ENCODE data around the gene PLK2. TPM values are rescaled to one million over a fixed set of nuclear protein-coding genes. Genes with fewer than 3 reads are reported as not detected.

Gene PLK2
- total RNA-seq, 1 donor from 2014 or later: 90.7 TPM

DNA sequence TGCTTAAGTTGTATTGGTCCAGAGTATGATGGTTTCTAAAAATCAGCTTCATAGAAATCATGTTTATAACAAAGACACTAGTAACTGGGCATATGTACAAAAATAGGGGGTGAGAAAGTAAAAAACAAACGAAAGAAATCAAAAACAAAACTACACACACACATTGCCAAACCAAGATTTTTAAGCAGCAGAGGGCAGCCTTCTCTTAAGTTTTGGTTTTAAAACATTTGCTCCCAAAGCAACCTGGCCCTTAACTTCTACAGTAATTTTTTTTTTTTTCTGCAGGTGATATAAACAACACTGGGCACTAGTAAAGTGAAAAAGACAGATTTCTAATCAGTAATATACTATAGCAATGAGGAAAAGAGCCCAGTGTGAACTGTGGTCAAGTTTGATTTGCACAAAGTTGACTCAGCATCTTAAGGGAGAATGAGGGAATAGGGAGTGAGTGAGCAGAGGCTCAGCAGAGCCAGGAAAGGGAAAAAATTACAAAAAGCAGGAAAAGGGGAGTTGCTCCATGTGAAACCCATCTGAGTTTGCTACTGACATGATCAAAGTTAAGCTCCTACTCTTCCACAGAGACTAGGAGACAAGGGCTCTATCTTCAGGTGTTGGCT is 18.0 kb upstream of the PLK2 start:
- no peak for ATAC-seq

DNA sequence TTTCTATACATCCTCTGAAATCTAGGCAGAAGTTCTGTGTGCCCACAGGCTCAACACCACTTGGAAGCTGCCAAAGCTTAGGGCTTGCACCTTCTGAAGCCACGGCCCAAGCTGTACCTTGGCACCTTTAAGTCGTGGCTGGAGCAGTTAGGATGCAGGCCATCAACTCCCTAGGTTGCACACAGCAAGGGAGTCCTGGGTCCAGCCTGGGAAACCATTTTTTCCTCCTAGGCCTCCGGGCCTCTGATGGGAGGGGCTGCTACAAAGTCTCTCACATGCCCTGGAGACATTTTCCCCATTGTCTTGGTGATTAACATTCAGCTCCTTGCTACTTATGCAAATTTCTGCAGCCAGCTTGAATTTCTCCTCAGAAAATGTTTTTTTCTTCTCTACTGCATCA is 15.5 kb upstream of the PLK2 start:
- ATAC-seq: no peak

DNA sequence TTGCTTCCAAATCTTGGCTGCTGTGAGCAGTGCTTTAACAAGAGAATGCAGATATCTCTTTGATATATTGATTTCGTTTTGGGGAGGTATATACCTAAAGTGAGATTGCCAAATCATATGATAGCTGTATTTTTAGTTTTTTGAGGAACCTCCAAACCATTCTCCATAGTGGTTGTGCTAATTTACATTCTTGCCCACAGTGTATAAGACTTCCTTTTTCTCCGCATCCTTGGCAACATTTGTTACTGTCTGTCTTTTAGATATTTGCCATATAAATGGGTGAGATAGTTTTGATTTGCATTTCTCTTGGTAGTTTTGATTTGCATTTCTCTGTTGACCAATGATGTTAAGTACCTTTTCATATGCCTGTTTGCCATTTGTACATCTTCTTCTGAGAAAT is 10.0 kb upstream of the PLK2 start:
- ATAC-seq: no peak

DNA sequence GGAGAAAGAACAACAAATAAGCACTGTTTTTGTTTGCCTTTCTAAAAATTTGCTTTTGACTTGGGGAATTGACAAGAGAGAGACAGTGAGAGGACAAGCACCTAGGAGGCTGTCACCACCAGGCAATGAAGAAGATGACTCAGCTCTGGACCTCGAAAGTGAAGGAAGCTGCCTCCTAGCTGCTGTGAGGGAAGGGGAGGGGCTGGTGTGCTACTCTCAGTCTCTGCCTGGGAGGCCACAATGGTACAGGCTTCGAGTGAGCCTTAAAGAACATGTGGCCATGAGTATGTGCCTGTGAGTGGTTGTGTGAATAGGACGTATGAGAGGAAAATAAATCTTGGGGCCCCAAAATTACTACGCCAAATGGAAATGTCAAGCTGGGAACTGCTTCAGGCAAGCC is 7.1 kb upstream of the PLK2 start:
- peak; percentile 28 for ATAC-seq

DNA sequence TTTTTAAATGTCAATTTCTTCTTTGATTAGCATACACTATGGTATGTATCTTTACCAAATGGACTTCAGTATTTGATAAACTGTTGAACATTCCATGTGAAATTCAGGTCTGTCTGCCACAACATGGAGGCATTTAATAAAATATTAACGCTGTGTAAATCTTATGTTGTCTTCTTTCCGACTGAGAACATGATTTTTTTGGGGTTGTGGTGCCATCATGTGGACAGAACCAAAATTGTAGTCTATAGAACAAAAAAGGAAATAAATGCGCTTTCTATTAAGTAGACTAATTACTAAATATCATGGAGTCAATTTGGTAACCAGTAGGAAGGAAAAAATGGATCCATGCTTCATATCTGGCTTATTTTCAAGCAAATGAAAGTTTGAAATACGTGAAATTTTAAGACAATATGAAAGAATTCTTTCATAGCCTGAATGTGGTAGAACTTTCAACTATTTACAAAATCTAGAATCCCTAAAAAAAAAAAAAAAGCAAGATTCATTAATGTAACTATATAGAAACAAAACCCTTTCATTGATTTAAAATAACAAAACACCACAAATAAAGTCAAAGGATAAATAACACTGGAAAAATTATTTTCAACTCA is 2.8 kb upstream of the PLK2 start:
- ATAC-seq: no peak

DNA sequence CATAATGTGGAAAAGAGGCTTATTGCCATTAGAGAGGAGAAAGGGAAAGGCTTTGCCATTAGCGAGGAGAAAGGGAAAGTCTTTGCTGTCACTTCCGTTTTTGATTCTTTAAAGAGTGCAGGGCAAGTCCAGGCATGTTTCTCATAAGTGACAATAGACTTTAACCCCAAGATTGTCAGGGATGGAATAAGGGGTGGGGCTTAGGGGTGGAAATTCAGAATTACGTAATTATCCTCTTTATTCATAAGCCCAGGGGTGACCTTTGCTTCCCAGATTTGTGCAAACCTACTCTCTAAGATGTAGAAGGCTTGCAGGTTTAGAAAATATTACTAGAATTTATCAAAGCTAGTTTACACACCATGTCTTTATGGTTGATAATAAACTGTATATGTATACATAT is 2.3 kb upstream of the PLK2 start:
- ATAC-seq: peak; percentile 35

DNA sequence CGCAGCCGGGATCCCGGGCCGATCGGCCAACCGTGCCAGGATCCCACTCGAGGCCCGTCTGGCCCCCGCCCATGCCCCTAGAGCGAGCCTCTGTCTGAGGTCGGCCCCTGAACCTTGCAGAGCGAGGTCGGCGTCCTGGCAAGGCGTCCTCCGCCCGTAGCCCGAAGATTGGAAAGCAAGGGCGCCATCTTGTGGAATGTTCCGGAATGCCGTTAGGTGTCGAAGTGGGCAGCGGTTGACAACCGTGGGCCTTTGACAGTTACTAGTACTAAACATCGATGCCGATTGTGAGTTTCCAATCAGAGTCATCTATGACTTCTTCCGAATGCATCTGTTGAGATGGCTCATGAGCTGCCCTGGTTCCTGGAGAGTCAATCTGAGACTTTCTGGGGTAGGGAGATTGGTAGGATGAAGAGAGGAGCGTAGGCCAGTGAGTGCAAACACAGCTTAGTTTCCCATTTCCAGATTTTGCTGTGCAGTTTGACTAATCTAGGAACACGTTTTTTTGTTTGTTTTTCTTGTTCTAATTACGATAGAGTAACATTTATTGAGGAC is 923 bp upstream of the PLK2 start:
- peak; percentile 79 for ATAC-seq

DNA sequence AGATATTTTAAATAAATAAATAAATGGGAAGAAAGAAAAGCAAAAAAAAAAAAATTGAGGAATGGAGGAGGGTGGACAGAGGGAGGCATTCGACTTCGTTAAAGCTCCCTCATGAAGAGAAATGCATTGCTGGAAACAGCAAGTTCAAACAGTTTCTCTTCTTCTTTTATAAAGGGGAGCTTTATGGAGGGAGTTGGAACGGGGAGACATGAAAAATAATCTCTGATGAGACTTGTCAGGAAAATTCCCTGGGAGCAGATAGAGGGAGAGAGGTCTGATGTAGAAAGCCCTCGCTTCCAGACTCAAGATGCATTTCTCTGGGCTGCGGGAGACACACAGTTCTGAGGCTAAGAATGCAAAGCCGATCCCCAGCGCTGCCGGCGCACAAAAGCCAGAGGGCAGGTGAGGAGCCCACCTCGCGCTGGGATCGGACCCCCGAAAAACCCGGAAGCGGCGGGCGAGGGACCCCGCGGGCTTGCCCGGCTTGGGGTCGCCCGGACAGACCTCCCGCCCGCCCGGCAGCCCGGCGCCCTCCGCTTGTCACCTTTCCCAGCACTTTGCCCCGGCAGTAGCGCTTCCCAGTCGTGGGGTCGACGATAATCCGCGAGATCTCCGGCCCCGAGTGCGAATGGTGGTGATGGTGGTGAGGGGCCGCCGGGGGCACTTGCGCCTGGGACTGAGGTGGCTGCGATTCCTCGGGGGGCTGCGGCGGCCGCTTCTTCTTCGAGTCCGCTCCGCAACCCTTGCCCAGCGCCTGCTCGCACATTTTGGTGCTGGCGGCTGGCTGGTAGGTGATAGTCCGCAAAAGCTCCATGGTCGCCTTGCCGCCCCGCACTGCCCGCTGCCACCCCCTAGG is 512 bp downstream of the PLK2 start:
- ATAC-seq: peak; percentile 4

DNA sequence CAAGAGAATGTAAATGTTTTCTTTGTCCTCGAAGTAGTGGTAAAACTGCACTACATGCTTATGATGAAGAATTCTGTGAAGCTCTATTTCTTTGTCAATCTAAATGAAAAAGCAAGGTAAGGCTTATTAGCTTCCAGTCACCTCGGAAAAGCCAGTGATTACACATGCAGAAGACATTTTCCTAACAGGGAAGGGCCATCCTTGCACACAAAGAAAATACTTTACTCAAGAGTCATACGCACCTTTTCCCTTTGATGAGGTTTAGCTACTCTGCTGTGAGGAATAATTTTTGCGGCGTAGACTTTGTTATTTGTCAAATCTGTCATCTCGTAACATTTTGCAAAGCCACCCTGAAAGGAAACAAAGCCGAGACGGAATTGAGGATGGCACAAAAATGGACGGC is 1.1 kb downstream of the PLK2 start:
- peak; percentile 29 for ATAC-seq

DNA sequence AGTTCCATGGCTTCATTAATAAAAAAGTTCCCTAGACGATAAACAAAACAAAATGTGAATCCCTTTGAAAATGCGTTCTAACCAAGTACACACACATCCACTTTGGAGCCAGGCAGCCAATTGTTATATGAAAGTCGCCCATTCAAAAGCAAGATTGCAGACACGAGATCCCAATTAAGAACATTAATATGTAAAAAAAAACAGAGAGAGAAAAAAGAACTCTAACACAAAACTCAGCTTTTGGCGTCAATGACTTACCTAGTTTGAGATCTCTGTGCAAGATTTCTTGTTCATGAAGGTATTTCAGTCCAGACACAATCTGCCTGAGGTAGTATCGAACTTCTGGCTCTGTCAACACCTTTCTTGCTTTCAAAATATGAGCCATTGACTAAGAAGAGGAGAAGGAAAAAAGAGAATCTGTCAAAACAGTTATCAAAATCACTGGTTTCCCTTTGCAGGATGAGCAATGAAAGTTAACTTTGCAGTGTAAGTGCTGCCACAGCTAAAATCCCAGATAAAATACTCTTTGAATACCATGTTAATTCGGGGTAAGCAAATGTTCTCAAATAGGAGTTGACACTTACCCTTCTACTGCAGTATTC is 1.6 kb downstream of the PLK2 start:
- no peak for ATAC-seq

DNA sequence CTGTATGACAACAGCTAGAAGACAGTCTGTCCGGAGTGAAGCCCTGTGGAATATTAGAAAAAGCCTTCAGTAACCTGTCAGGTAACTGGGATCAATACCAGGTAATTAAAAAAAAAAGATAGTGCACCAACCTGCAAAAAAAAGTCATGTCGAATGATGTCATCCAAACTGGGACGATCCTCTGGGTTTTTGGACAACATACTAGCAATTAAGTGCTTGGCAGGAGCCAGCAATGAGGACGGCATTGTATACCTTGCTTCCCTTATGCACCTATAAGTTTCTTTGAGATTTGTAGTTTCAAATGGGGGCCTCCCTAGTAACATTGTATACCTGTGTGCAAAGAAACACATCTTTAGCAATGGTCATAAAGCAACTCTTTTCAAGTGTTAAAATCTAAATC is 2.8 kb downstream of the PLK2 start:
- no peak for ATAC-seq

DNA sequence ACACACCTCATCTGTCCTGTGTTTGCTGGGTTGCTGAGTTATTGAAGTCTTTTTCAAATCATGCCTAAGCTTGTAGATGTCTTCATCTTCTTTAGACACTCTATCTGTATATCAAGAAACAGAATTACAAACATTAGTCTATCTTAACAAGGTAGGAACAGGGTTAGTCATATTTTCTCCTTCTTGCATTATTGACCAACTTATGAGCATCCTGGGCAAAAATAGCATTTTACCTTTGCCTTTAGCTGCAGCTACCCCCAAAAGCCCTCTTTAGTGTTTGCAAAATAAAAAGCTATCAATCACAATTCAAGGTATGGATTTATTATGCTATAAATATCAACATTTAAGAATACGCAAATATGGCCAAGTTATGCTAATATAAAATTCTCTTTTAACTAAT is 3.4 kb downstream of the PLK2 start:
- no peak for ATAC-seq

DNA sequence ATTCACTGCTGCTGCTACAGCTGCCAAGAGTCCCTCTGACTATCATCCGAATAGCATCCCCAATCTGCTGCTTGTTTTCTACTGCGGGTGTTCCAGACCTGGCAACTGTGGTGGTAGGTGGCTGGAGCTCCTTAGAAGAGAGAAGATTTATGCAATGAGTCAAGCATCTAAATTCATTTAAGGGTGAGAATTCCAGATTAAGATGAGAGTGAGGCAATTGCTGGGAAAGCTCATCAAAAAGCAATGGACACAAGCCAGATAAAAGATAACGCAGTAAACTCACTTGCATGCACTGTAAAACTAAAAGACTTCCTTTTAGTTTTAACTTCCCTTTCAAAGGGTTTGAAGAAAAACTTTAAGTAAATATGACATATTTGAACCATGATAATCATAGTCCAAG is 3.9 kb downstream of the PLK2 start:
- no peak for ATAC-seq

DNA sequence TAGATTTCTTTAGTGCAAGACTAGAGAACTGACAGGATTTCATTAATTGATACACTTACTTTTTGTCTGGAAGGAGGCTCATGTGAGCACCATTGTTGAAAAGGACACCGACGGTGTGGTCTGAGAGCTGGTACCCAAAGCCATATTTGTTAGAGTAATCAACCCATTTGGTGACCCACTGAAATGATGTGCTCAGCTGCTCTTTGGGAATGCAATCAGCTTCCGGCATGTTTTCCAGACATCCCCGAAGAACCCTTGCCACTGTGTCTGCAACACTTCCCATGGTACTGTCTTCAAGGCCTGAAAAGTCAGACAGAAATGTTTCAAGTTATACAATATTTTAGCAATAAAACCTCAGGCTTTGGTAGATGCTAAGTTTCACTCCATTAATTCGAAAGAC is 4.4 kb downstream of the PLK2 start:
- ATAC-seq: no peak

DNA sequence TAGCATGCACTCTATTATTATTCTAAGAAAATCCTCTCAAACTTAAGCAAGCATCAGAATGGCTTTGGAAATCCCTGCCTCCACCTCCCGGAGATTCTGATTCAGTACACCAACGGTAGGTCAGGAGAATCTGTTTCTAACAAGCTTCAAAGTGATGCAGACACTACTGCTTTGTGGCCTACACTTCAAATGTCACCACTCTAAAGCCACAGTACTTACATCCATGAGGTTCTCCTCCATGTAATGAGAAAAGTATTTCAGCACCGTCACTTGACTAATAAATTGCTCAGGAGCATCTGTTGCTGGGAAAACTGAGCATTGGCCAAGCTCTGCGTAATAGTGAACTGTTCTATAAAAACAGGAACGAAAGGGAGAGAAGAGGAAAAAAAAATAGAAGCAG is 4.8 kb downstream of the PLK2 start:
- ATAC-seq: no peak

DNA sequence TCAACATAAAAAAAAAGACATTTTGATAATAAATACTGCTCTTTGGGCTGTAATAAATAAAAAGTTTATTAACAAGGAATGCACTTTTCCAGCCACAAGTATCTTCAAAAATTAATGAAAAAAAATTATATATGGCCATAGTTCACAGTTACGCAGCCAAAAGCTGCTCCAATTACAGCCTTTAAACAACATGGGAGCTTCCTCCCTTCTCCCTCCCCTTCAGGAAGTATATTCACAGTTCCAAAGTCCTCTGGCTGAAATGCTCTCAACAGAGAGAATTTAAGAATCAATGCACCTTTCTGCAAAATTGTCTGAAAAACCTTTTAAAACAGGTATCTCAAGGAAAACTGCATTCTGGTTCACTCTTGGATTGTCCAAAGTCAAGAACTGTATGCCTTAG is 5.9 kb downstream of the PLK2 start:
- ATAC-seq: no peak

DNA sequence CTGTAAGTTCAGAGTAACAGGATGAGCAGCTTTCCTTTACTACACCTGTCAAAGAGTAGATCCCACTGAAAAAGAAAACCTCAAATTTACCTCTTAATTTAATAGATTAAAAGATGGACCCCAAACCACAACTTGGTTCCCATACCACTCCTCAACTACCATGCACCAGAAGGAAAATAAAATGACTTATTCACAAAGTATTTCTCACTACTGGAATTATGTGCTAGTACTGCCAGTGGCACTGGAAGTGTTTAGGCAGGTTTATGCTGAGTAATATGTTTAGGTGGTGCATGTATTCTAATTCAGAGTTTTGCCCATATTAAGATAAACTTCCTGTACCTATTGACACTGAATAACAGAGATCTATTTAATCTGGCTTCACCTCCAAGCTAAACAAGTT is 6.6 kb downstream of the PLK2 start:
- ATAC-seq: peak; percentile 70

DNA sequence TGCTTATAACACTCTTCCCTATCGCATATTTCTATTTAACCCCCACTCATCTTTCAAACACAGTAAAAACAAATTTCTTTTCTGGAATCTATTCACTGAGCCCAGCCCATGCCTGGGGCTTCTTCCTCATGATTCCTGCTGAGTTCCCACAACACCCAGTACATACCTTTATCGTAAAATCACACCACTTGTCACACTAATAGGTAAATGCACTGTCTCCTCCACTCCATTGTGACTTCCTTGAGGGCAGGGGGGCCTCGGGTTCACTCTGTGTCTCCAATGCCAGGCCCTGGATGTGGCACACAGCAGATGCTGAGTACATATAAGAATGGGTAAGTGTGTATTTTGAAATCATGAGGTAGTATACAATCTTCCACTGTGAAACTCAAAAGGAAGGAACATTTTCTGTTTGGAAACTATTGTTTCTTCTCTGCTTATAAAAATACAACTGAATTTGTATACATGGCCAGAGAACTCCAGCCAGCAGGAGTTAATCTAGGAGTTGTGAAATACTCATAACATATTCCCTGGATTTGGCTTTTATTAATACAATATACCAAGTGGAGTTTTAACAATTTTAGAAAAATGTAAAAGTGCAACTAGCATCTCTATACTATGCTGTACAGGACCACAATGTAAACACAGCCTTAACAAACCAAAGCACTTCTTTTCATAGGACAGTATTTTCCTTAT is 7.2 kb downstream of the PLK2 start:
- ATAC-seq: peak; percentile 66

DNA sequence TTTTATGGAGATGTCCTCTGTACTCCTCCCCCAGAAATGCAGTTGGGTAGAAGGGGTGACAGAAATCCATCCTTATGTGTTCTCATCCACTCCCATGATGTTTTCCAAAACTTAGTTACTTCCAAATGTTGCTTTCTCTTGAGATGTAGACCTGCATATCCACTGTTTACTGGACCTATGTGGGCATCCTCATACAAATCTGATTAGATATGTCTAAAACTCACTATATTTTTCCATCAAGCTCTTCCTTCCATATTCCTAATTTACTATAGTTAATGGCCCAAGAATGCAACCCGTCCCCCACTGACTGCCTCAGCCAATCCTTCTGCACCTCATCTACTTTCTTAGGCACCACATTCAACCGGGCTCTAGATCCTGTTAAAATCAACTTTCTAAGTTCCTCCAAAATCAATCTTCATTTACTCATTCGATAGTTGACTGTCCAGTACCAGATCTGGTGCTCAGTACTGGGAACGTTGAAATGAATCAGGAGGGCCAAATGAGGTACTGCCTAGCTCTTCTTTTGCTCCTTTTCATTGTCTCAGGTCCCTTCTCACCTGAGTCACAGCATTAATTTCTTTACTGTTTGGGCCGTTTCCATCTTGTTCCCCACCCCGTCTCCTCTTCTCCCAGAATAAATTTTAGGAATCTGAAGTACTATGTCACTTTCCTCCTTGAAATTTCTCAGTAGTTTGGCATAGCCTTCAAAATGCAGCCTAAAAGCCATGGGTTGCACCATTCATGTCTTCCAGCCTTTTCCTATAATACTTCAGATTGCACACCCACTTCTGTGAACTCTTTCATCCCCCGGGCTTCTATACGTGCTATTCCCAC is 7.9 kb downstream of the PLK2 start:
- ATAC-seq: peak; percentile 25

DNA sequence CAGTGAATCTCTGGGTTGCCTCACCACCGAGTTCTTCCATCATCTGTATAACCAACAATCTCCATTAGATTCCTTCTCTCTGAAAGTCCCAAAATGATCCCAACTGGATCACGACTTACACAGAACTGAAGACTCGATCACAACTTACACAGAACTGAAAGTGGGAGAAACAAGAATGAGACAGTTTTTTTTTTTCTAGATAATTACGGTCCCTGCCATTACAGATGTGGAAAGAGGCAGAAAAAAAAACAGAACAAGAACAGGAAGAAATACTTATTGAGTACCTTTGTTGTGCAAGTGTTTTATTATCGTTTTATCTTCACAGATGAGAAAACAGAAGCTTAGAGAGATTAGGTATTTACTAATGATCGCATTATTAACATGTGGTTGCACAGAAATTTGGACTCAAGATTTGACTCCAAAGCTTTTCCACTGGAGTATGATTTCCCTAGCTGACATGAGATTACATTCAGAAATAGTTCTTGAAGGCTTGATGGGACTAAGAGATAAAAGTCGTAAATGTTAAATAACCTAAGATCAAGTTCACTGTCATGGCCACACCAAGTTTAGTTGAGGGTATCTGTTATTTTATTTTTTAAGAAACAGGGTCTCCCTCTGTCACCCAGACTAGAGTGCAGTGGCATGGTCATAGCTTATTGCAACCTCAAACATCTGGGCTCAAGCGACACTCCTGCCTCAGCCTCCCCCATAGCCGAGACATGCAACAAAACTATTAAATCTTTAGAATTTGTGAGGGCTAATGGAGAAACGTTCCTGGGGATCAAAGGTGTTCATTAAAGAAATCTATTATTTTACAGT is 8.9 kb downstream of the PLK2 start:
- no peak for ATAC-seq

DNA sequence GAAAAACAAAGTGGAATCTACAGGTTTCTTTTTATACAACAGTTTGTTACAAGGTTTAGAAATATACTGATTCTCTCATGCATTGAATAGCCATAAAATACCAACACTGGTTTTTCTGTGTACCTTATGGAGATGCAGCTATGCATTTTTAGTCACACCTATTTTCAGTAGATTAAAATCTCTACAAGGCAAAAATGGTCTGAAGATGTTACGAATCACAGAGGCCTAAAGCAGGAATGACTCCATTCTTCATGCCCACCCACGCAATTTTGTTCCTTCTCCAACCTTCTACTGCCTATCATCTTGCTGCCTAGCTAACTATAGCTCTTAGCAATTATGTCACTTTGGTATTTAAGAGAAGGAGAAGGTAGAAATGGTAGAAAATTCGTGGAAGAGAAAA is 9.9 kb downstream of the PLK2 start:
- no peak for ATAC-seq
